GM12878 (cell line): ENCODE data around the gene ATIC. TPM values are rescaled to one million over a fixed set of nuclear protein-coding genes. Genes with fewer than 3 reads are reported as not detected.
A peak's percentile ranks its signal among the peaks of the same experiment; 100 is the strongest.

Source experiments
- ATAC-seq: fragments of 200-7000 bp; cut with Tn5 transposase; 3 replicates; pipeline ENCODE4 v1.9.1; 2020; ENCODE audit warnings: mild to moderate bottlenecking, moderate library complexity
- BruUV-seq: library from RNA; stranded (reverse); fragments of 400-500 nt; replicated peaks from 2 replicates; lab custom pipeline; 2021; lab: Mats Ljungman, UMichigan
- CTCF ChIA-PET: fragments of 300-600 bp; sonication (Branson Sonifier 250); formaldehyde crosslinking; extraction: SDS; loops from one replicate; lab custom pipeline; 2021; ENCODE audit warnings: inconsistent platforms; lab: Yijun Ruan, JAX
- POLR2A ChIA-PET: fragments of 350-600 bp; formaldehyde crosslinking; extraction: SDS; loops from one replicate; lab custom pipeline; 2021; ENCODE audit warnings: inconsistent platforms; lab: Charles Lee
- RAD21 ChIA-PET: fragments of 300-600 bp; sonication (Branson Sonifier 250); formaldehyde crosslinking; loops from one replicate; lab custom pipeline; 2023; ENCODE audit warnings: antibody characterized with exemption; ENCODE audit not compliant: unreplicated experiment; lab: Charles Lee
- SMC1A ChIA-PET: fragments of 300-600 bp; sonication (Branson Sonifier 250); formaldehyde crosslinking; loops from one replicate; lab custom pipeline; 2023; ENCODE audit not compliant: unreplicated experiment, uncharacterized antibody; lab: Charles Lee
- DNase-seq: peaks from one replicate; pipeline ENCODE4 v3.0.0-alpha.2; 2011; ENCODE audit warnings: low read depth, low spot score
- FAIRE-seq: peaks from 3 replicates; lab custom pipeline; 2011; peaks lifted over from hg19 to GRCh38; lab: Jason Lieb, UNC
- H2AFZ ChIP-seq: 2 replicates; pipeline ENCODE4 v1.6.0; 2011; ENCODE audit warnings: low read depth, low read length, control low read depth; ENCODE audit not compliant: control insufficient read depth
- H3K27ac ChIP-seq: 2 replicates; pipeline ENCODE4 v1.5.1; 2011; ENCODE audit warnings: control low read depth; ENCODE audit not compliant: control insufficient read depth, insufficient read depth
- H3K27me3 ChIP-seq, 2 experiments: replicated peaks in 1 of 2; 2 replicates each; pipeline versions ENCODE4 v1.6.0 to v1.6.1; 2011; ENCODE audit warnings: low read length in 1 of 2; ENCODE audit not compliant: control insufficient read depth in 2 of 2, insufficient read depth in 2 of 2
- H3K36me3 ChIP-seq, 2 experiments: 2 replicates each; pipeline ENCODE4 v1.5.1; 2011; ENCODE audit warnings: low read length in 1 of 2; ENCODE audit not compliant: control insufficient read depth in 2 of 2, insufficient read depth in 2 of 2
- H3K4me1 ChIP-seq: 2 replicates; pipeline ENCODE4 v1.6.1; 2011; ENCODE audit warnings: mild to moderate bottlenecking, low read length, moderate library complexity, mixed read lengths; ENCODE audit not compliant: control insufficient read depth, insufficient read depth
- H3K4me2 ChIP-seq: 2 replicates; pipeline ENCODE4 v1.6.0; 2011; ENCODE audit warnings: control low read depth; ENCODE audit not compliant: control insufficient read depth, insufficient read depth
- H3K4me3 ChIP-seq: fragments of 200-600 bp; sonication (generic); 2 replicates; pipeline ENCODE4 v1.5.1; 2016
- H3K79me2 ChIP-seq: 2 replicates; pipeline ENCODE4 v1.6.0; 2011; ENCODE audit warnings: low read length; ENCODE audit not compliant: control insufficient read depth, insufficient read depth
- H3K9ac ChIP-seq: 2 replicates; pipeline ENCODE4 v1.8.0; 2011; ENCODE audit warnings: low read length, control low read depth, mixed read lengths; ENCODE audit not compliant: control insufficient read depth, insufficient read depth
- H3K9me3 ChIP-seq: replicated peaks from 3 replicates; pipeline ENCODE4 v1.5.1; 2011; ENCODE audit warnings: mild to moderate bottlenecking, low read length; ENCODE audit not compliant: control insufficient read depth, insufficient read depth
- H4K20me1 ChIP-seq: 2 replicates; pipeline ENCODE4 v1.6.0; 2011; ENCODE audit not compliant: control insufficient read depth, insufficient read depth
- BCL11A ChIP-seq: IDR thresholded peaks from 2 replicates; pipeline ENCODE4 v1.6.1; 2011; ENCODE audit warnings: low read depth, low read length
- BMI1 ChIP-seq: fragments of 450-650 bp; IDR thresholded peaks from 2 replicates; pipeline ENCODE4 v1.6.1; 2016; ENCODE audit warnings: mild to moderate bottlenecking, moderate library complexity, borderline replicate concordance
- EGR1 ChIP-seq, 2 experiments: IDR thresholded peaks; 1 replicate in 1 of 2; 2 replicates in 1 of 2; pipeline ENCODE4 v1.6.1; 2011 to 2012; ENCODE audit warnings: low read depth in 2 of 2, low read length in 2 of 2, borderline replicate concordance in 1 of 2, mild to moderate bottlenecking in 1 of 2, moderate library complexity in 1 of 2
- IKZF1 ChIP-seq: fragments of 450-650 bp; conservative IDR thresholded peaks from 2 replicates; pipeline ENCODE4 v1.6.1; 2017; ENCODE audit warnings: antibody characterized with exemption, mild to moderate bottlenecking
- IKZF2 ChIP-seq, 2 experiments: fragments of 450-650 bp; IDR thresholded peaks; 2 replicates each; pipeline ENCODE4 v1.6.1; 2017; ENCODE audit warnings: mild to moderate bottlenecking in 2 of 2, moderate library complexity in 2 of 2
- MEF2A ChIP-seq: IDR thresholded peaks from 2 replicates; pipeline ENCODE4 v1.6.1; 2011; ENCODE audit warnings: low read depth, mild to moderate bottlenecking, low read length, moderate library complexity; ENCODE audit not compliant: insufficient read depth
- MEF2B ChIP-seq: fragments of 450-650 bp; IDR thresholded peaks from 2 replicates; pipeline ENCODE4 v1.6.1; 2018; ENCODE audit warnings: mild to moderate bottlenecking, moderate library complexity; ENCODE audit not compliant: partially characterized antibody, poor library complexity, severe bottlenecking
- MTA2 ChIP-seq: fragments of 450-650 bp; IDR thresholded peaks from 2 replicates; pipeline ENCODE4 v1.6.1; 2016; ENCODE audit warnings: low read depth, mild to moderate bottlenecking, moderate library complexity
- MYC ChIP-seq: IDR thresholded peaks from 2 replicates; pipeline ENCODE4 v1.6.1; 2011; ENCODE audit warnings: mild to moderate bottlenecking, low read length, moderate library complexity, inconsistent platforms; ENCODE audit not compliant: insufficient read depth, insufficient replicate concordance, insufficient read length, severe bottlenecking
- NRF1 ChIP-seq: conservative IDR thresholded peaks from 2 replicates; pipeline ENCODE4 v1.6.1; 2011; ENCODE audit warnings: mild to moderate bottlenecking, low read depth, low read length, improper control_type of control experiment
- PAX8 ChIP-seq: fragments of 450-650 bp; IDR thresholded peaks from 2 replicates; pipeline ENCODE4 v1.6.1; 2017; ENCODE audit warnings: mild to moderate bottlenecking, moderate library complexity
- POLR2AphosphoS5 ChIP-seq: IDR thresholded peaks from 2 replicates; pipeline ENCODE4 v1.6.1; 2011; ENCODE audit warnings: mild to moderate bottlenecking, low read length, inconsistent platforms
- RAD21 ChIP-seq: IDR thresholded peaks from 2 replicates; pipeline ENCODE4 v1.6.1; 2011; ENCODE audit warnings: mild to moderate bottlenecking, low read depth, low read length, moderate library complexity; ENCODE audit not compliant: insufficient read depth
- RUNX3 ChIP-seq: IDR thresholded peaks from 2 replicates; pipeline ENCODE4 v1.6.1; 2012; ENCODE audit warnings: low read length, inconsistent platforms
- SIN3A ChIP-seq: IDR thresholded peaks from 2 replicates; pipeline ENCODE4 v1.6.1; 2012; ENCODE audit warnings: low read depth, low read length, improper control_type of control experiment
- SMAD5 ChIP-seq: IDR thresholded peaks from 2 replicates; pipeline ENCODE4 v1.6.1; 2016; ENCODE audit warnings: antibody characterized with exemption, low read depth
- SRF ChIP-seq, 2 experiments: IDR thresholded peaks; 2 replicates each; pipeline ENCODE4 v1.6.1; 2011; ENCODE audit warnings: low read depth in 2 of 2, low read length in 2 of 2, mild to moderate bottlenecking in 1 of 2, moderate library complexity in 1 of 2
- WGBS: methylation state at CpG from one replicate; pipeline ENCODE4 v1.1.6; 2016; ENCODE audit warnings: low lambda C conversion rate; ENCODE audit not compliant: insufficient replicate concordance, insufficient coverage; ENCODE audit errors: missing lambda C conversion rate; 5-methylcytosine and 5-hydroxymethylcytosine counted together
- in situ Hi-C: fragments of 300-500 bp; cut with MboI; formaldehyde crosslinking; loops from 9 replicates; pipeline ENCODE4 v1.14.3; 2018; ENCODE audit warnings: mixed read lengths
- intact Hi-C: fragments of 100-400 bp; cut with micrococcal nuclease; formaldehyde crosslinking; loops from one replicate; pipeline ENCODE4 v1.14.2; 2022; ENCODE audit not compliant: unreplicated experiment
- polyA plus RNA-seq, 11 experiments: library from polyadenylated mRNA; depleted of rRNA in 4 of 11; unstranded in 6 of 11; stranded (reverse) in 5 of 11; fragments of >200 nt; fragmentation: Nextera tagmentation in 4 of 11; fragmentation: Illumina TruSeq in 1 of 11; extraction: Ambion mirVana in 4 of 11; extraction: Trizol in 1 of 11; gene quantifications; 1 replicate in 1 of 11; 2 replicates in 10 of 11; pipeline versions ENCODE4 v1.2.1 to v1.2.3, GENCODE V29; 2011 to 2016; ENCODE audit warnings: inconsistent platforms in 2 of 11, missing spikeins in 2 of 11, low read depth in 1 of 11
- total RNA-seq, 4 experiments: library from RNA; depleted of rRNA in 3 of 4; stranded (reverse); fragments of >200 nt in 3 of 4; fragmentation: Illumina TruSeq in 1 of 4; extraction: Trizol in 1 of 4; gene quantifications; 2 replicates each; pipeline versions ENCODE4 v1.2.1 to v1.2.3, GENCODE V29; 2013 to 2021
- TF ChIP-seq, protein P1 (sequence below): fragments of 450-650 bp; IDR thresholded peaks from 2 replicates; pipeline ENCODE4 v1.6.1; 2016; ENCODE audit warnings: mild to moderate bottlenecking
- TF ChIP-seq, protein P2 (sequence below): IDR thresholded peaks from 2 replicates; pipeline ENCODE4 v1.6.1; 2012; ENCODE audit warnings: low read depth, low read length, improper control_type of control experiment
- TF ChIP-seq, protein P3 (sequence below): fragments of 450-650 bp; IDR thresholded peaks from 2 replicates; pipeline ENCODE4 v1.6.1; 2017; ENCODE audit warnings: mild to moderate bottlenecking, moderate library complexity

Gene ATIC
- total and polyA plus RNA-seq, 10 of the 15 experiments (the other 5 are each of a cell fraction or from before 2014, with no cell fraction given) = 45.1 to 518 (median 306) TPM

DNA sequence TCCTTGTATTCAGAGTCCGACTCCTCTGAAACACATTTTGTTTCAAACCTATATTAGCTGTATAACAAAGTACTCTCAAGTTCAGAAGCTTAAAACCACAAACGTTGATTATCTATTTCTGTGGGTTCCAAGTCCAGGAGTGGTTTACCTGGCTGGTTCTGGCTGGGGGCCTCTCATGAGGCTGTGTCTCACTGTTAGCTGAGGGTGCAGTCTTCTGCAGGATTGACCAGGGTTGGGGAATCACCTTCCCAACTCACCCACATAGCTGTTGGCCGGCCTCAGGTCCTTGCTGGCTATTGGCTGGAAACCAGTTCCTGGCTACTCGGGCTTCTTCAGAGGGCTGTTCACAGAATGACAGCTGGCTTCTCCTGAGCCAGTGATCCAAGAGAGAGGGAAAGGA is 18.0 kb upstream of the ATIC start:
- in situ Hi-C loops = no loop called here
- ChIA-PET RAD21 (interaction anchor here (0.7 to 1.4 kb wide), 5 partner anchors 13 to 24 kb away, joined by 3 to 6 read pairs (median 3); no protein-coding TSS in a partner anchor), CTCF (interaction anchor here (0.6 to 1.9 kb wide), 6 partner anchors 19 to 518 kb away, joined by 3 to 7 read pairs (median 3); no protein-coding TSS in a partner anchor), SMC1A (interaction anchor here (0.7 to 2.0 kb wide), 13 partner anchors 13 to 637 kb away, joined by 3 to 13 read pairs (median 3); no protein-coding TSS in a partner anchor), POLR2A (interaction anchor here (0.5 to 2.6 kb wide), 7 partner anchors 10 to 1456 kb away, joined by 3 to 11 read pairs (median 3); partner anchors contain the start of gene ATIC)
- ATAC-seq (peak; percentile 95), FAIRE-seq (no peak), DNase-seq (no peak)
- H3K4me3 ChIP-seq = no peak overlapping the region
- intact Hi-C loops = no loop called here
- no peak overlapping the region for H3K9ac ChIP-seq
- 37% methylated on average over 4 of the region's 4 CpGs for WGBS
- H3K4me1 ChIP-seq = no peaks in the 10 kb centered on the region
- H3K36me3 ChIP-seq = no peaks in the 10 kb centered on the region
- H4K20me1 ChIP-seq = no peaks in the 10 kb centered on the region
- no TSS peak for BruUV-seq
- H3K9me3 ChIP-seq = no peaks in the 10 kb centered on the region
- no peak overlapping the region for H3K27ac ChIP-seq
- H3K27me3 ChIP-seq = no peaks in the 10 kb centered on the region
- no peak overlapping the region for H3K4me2 ChIP-seq
- H2AFZ ChIP-seq = peak overlapping the region; percentile 44
- no peaks in the 10 kb centered on the region for H3K79me2 ChIP-seq
- TF ChIP-seq BCL11A (no peak), RUNX3 (0 out of 2 replicates have a peak, but pooled peaks have one; percentile 11), BMI1 (no peak), IKZF2 (IDR thresholded peaks at IDR 0.05) (peak; percentile 26 to 32; a peak in 2 of 4 replicates), MEF2B (no peak), POLR2AphosphoS5 (no peak), MEF2A (no peak), SMAD5 (no peak), EGR1 (IDR thresholded peaks at IDR 0.05; ENCODE audit: borderline replicate concordance in 1 of 2, low read depth in 2 of 2, low read length in 2 of 2) (no peak), PAX8 (no peak), NRF1 (no peak), MYC (no peak), RAD21 (no peak), SIN3A (no peak), SRF (IDR thresholded peaks at IDR 0.05; ENCODE audit: low read depth in 2 of 2, low read length in 2 of 2) (no peak), IKZF1 (peak; percentile 52), MTA2 (peak; percentile 62; the same call in 1 of the 2 replicates)
- TF ChIP-seq, protein P1, sequence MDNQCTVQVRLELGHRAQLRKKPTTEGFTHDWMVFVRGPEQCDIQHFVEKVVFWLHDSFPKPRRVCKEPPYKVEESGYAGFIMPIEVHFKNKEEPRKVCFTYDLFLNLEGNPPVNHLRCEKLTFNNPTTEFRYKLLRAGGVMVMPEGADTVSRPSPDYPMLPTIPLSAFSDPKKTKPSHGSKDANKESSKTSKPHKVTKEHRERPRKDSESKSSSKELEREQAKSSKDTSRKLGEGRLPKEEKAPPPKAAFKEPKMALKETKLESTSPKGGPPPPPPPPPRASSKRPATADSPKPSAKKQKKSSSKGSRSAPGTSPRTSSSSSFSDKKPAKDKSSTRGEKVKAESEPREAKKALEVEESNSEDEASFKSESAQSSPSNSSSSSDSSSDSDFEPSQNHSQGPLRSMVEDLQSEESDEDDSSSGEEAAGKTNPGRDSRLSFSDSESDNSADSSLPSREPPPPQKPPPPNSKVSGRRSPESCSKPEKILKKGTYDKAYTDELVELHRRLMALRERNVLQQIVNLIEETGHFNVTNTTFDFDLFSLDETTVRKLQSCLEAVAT = 0 out of 2 replicates have a peak, but pooled peaks have one; percentile 36
- TF ChIP-seq, protein P2, sequence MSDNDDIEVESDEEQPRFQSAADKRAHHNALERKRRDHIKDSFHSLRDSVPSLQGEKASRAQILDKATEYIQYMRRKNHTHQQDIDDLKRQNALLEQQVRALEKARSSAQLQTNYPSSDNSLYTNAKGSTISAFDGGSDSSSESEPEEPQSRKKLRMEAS = no peak
- TF ChIP-seq, protein P3, sequence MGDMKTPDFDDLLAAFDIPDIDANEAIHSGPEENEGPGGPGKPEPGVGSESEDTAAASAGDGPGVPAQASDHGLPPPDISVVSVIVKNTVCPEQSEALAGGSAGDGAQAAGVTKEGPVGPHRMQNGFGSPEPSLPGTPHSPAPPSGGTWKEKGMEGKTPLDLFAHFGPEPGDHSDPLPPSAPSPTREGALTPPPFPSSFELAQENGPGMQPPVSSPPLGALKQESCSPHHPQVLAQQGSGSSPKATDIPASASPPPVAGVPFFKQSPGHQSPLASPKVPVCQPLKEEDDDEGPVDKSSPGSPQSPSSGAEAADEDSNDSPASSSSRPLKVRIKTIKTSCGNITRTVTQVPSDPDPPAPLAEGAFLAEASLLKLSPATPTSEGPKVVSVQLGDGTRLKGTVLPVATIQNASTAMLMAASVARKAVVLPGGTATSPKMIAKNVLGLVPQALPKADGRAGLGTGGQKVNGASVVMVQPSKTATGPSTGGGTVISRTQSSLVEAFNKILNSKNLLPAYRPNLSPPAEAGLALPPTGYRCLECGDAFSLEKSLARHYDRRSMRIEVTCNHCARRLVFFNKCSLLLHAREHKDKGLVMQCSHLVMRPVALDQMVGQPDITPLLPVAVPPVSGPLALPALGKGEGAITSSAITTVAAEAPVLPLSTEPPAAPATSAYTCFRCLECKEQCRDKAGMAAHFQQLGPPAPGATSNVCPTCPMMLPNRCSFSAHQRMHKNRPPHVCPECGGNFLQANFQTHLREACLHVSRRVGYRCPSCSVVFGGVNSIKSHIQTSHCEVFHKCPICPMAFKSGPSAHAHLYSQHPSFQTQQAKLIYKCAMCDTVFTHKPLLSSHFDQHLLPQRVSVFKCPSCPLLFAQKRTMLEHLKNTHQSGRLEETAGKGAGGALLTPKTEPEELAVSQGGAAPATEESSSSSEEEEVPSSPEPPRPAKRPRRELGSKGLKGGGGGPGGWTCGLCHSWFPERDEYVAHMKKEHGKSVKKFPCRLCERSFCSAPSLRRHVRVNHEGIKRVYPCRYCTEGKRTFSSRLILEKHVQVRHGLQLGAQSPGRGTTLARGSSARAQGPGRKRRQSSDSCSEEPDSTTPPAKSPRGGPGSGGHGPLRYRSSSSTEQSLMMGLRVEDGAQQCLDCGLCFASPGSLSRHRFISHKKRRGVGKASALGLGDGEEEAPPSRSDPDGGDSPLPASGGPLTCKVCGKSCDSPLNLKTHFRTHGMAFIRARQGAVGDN = 0 out of 2 replicates have a peak, but pooled peaks have one; percentile 24
